T-helper 22 cell (primary cell): Measurements from ENCODE around the gene PTTG2.
"Not testable (repeated sequence)": the region's sequence is repeated elsewhere in the genome, so short reads cannot be mapped to it uniquely, and the experiment has no call there.

Experiments used
- DNase-seq: peaks from one replicate; pipeline ENCODE4 v3.0.0-alpha.2; 2020; ENCODE audit warnings: low read depth

The PTTG2 gene

DNA sequence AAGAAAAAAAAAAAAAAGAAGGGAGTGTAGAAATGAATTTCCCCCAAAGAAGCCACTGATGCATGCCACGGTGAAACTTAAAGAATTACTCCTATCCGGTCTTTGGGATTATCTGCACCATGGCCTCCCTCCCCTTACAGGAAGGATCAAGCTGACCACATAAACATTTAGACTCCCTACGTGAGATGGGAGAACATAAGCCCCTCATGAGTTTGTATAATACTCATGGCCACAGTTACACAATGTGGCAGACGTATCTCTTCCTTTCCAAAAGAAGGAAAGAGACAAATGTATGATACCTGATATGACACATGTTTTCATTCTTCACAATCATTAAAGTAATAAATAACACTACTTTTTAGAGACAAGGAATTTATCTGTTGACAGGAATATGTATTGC, 3.3 kb upstream of the PTTG2 start:
- DNase-seq: no peak

GRCh38 chr4:37958932-37959331, 1.3 kb upstream of the PTTG2 start:
- DNase-seq: no peak

DNA sequence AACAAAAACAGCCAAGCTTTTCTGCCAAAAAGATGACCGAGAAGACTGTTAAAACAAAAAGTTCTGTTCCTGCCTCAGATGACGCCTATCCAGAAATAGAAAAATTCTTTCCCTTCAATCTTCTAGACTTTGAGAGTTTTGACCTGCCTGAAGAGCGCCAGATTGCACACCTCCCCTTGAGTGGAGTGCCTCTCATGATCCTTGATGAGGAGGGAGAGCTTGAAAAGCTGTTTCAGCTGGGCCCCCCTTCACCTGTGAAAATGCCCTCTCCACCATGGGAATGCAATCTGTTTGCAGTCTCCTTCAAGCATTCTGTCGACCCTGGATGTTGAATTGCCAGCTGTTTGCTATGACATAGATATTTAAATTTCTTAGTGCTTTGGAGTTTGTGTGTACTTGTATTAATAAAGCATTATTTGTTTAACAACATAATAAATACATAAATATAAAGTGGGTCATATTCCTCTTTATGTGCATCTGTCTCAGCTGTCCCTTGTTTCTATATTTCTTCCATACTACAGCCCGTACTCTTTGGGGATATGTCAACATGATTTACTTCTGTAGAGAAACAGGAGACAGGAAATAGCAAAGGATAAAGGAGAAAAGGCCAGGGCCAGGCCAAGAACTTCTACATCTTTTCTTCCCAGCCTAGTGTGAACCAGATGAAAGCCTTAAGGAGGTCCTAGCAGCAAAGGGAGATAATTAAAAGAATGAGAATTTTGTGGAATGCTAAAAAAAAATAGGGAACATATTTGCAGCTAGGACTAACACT, 667 bp downstream of the PTTG2 start:
- DNase-seq: no peak

GRCh38 chr4:37964734-37965457, 4.7 kb downstream of the PTTG2 start:
- no peak for DNase-seq

DNA sequence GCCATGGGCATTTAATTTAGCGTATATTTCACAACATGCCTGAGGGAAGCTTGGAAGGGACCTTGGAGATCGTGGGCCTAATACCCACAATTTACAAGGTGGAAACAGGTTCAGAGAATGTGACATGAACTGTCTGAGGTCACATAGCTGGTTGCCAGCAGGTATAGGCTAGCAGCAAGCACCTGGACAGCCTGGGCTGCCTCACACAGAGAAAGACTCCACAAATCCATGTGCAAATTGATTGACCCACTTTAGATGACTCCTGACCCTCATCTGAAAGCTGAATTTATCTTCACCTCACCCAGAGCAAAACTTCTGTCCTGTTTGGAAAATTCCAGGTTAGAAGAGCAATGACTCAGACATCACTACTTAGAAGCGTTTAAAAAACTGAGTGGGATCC, 5.8 kb downstream of the PTTG2 start:
- no peak for DNase-seq

DNA sequence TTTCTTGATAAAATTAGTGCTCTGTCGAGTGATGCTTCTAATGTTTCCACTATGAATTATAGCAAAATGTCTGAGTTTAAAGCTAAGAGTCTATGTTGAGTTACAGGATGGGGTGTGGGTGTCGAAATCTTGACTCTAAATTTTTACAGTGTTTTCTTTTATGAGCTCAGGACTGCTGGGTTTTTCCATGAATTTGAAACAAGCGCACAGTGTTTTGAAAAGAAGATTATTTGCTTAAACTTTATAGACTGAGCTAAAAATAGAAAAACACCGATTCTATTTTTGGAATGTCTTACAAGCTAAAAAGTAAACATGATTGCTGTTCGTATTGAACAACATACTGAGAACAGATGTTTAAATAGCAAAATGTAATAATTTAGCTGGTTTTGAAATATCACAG, 7.5 kb downstream of the PTTG2 start:
- DNase-seq: no peak

- DNase-seq: no peak
Measured at GRCh38 chr4:37968747-37969146, 8.5 kb downstream of the PTTG2 start.

GRCh38 chr4:37970702-37971101, 10.5 kb downstream of the PTTG2 start:
- DNase-seq: peak; percentile 18

DNA sequence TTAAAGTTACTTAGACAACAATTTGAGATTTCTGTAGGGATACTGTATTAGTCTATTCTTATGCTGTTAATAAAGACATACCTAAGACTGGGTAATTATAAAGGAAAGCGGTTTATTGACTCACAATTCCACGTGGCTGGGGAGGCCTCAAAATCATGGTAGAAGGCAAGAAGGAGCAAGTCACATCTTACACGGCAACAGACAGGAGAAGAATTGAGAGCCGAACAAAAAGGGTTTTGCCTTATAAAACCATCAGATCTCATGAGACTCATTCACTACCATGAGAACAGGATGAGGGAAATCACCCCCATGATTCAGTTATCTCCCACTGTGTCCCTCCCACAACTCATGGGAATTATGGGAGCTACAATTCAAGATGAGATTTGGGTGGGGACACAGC, 11.0 kb downstream of the PTTG2 start:
- DNase-seq: no peak

GRCh38 chr4:37973441-37973840, 13.2 kb downstream of the PTTG2 start:
- DNase-seq: no peak

- DNase-seq: not testable (repeated sequence)
Measured at GRCh38 chr4:37975321-37975822, 15.2 kb downstream of the PTTG2 start.

- DNase-seq: no peak
Measured at GRCh38 chr4:37976507-37976906, 16.3 kb downstream of the PTTG2 start.

DNA sequence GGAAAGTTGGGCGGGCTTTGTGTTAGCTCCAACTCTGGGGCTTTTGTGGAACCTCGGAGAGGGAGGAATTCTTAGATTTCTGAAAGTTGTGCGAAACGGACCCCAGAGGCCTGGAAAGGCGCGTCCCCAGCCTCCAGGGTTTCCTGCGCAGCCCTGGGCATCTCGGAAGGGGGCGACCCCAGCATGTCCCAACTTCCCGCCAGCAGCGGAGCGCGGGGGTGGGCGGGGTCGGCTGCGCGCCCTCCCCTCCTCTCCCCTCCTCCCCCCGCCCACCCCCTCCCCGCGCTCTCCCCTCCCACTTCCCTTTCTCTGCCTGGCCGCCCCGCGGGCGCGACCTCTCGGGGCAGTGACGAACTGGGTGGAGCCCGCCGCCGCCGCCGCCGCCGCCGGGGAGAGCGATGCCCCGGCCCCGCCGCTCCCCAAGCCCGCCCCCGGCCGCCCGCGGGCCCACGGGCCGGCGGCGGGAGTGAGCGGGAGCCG, 16.8 kb downstream of the PTTG2 start:
- peak; percentile 67 for DNase-seq

DNA sequence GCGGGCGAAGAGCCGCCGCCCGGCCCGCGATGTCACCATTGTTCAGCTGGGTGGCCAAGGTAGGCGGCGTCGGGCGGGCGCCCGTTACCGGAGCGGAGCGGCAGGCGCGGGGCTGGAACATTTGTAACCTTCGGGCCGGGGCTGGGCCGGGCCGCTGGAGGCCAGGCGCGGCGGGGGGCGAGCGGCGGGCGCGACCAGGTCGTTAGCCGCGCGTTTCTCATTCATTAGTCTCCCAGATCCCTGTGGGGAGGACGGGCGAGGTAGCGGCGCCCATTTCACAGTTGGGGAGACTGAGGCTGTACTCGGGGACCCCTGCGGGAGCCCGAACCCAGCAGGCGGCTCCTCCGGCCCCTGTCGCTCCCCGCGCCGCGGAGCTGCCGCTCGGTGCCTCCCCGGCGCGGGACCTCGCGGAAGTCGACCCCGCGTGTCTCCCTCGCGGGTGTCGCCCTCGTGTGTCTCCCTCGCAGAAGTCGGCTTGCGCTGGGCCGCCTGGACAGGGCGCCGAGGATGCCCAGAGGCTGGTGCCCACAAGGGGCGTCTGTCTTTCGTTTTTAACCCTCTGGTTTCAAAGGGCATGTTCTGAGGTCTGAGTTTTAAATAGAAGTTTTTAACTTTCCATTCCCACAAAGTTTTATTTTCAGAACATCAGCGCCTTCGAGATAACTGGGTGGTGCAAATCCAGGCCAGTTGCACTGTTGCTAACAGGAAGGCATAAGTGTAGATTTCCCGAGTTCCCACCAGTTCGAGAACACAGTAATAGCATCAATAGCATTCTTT, 17.5 kb downstream of the PTTG2 start:
- DNase-seq: peak; percentile 49

DNA sequence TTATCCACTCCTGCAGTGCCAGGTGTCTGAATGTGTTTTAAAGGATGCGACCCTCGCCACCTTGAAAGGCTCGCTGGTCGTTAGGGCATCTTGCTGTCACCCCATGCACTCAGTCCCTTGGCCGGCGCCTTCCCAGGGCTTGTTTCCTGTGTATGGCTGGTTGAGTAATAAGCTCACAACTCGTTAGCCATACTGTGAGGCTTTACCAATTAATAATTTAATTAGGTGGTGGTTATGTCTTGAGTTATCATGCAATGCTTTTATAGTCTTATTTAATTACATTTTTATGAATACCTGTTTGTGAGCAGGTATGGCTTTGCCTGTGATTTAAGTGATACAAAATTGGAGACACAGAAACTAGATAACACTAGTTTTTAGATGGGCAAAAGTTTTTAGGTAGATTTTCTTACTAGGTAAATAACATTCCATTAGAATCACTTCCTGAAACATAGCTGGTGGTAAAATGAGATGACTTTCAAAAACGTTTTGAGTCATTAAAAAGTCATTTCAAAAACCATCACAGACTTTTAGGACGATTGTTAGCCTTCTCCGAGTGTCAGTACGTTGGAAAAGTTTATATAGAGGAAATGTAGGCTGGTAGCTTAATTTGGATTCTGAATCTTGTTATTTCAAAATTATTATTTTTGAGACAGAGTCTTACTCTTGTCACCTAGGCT, 18.2 kb downstream of the PTTG2 start:
- DNase-seq: no peak

DNA sequence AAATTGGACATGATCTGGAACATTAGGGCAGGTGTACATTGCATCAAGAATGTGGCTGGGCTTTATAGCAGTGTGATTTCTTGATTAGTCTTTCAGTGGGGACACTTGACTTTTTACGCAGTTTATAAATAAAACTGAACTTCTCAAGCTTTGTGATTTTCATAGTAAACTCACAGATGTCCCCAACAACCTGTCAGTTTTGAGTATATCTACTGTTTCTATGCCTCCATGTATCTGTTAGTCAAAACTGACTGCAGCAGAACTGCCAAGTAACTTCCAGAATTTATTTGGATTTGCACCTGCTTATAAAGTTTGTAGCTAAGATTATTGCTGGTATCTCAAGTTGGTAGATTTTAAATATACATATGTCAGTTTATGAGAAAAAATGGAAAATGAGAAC, 20.0 kb downstream of the PTTG2 start:
- no peak for DNase-seq

DNA sequence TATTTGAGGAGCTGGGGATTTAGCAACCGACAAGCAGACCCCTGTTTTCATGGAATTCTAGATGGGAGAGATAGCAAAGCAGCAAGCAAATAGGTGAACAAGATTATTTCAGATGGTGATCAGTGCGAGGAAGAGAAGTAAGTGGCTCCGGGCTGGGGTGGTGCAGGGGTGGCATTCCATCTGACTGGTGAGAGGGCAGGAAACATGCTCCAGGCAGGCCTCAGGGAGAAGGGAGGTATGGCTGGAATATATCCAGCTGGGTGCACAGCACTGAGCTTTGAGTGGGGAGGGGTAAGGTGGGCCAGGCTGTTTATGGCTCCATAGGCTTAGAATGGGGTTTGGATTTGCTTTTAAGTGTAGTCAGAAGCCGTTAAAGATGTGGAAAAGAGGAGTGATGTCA, 21.2 kb downstream of the PTTG2 start:
- DNase-seq: no peak

DNA sequence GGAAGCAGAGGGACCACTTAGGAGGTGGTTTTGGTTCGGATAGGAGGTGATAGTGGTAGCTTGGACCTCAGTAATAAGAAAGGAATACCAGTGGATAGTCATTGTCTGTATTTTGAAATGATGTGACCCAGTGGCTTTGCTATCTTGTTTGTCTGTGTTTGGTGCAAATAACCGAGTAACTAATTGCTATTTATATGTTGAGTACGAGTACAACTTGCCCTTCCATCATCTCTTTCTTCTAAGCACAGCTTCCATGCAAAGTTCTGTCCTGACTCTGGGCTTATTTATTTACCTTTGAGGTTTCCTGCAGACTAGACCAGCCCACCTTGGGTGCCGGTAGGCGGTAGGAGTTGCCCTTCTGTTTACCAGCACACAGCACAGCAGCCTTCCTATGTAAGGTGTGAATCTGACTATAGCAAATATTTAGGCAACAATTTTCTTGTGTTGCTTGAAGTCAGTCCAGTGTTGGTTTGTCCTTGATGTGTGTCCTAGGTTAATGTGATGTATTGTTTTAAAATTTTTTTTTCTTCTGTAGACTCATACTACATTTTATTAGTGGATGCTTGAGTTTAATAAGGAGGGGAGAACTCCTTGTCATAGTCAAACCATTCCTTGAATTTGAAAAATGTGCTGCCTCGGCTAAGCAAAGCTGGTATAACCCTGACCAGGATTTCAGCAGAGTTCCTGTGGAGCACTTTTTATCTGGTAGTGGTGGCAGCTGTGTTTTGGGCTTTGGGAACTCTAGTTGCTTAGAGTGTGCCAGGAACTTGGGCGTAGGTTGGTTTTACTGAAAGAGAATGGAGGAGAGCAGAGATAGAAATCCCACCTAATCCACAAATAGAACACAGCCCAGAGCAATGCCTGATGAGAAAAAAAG, 21.9 kb downstream of the PTTG2 start:
- no peak for DNase-seq

- DNase-seq: no peak
Measured at GRCh38 chr4:37982736-37983135, 22.5 kb downstream of the PTTG2 start.

DNA sequence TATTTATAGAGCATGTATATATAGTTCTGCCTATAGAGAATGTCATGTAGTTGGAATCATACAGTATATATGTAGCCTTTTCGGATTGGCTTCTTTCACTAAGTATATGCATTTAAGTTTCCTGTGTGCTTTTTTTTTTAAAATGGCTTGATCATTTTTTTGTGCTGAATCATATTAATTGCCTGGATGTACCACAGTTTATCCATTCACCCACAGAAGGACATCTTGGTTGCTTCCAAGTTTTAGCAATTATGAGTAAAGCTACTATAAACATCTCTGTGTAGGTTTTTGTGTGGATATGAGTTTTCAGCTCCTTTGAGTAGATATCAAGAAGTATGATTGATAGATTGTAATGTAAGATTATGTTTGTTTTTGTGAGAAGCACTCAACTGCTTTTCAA, 23.8 kb downstream of the PTTG2 start:
- no peak for DNase-seq

- no peak for DNase-seq
Measured at GRCh38 chr4:37985730-37986275, 25.6 kb downstream of the PTTG2 start.
